Measurements from ENCODE around the gene LPCAT1.

- no peak for TF ChIP-seq CTCF (IDR thresholded peaks at IDR 0.05; ENCODE audit: low read depth, low read length, poor library complexity, severe bottlenecking)
- no peak for TF ChIP-seq EZH2phosphoT487 (IDR thresholded peaks at IDR 0.05; ENCODE audit: borderline replicate concordance, low read length)
These were observed 94.3 kb downstream of the LPCAT1 start for GRCh38 chr5:1429496-1429895.
